Measurements from ENCODE around the gene USP47. TPM values are rescaled to one million over a fixed set of nuclear protein-coding genes. Genes with fewer than 3 reads are reported as not detected.
A peak's percentile ranks its signal among the peaks of the same experiment; 100 is the strongest.

The USP47 gene
- total RNA-seq, 1 donor from 2014 or later: 107 TPM

DNA sequence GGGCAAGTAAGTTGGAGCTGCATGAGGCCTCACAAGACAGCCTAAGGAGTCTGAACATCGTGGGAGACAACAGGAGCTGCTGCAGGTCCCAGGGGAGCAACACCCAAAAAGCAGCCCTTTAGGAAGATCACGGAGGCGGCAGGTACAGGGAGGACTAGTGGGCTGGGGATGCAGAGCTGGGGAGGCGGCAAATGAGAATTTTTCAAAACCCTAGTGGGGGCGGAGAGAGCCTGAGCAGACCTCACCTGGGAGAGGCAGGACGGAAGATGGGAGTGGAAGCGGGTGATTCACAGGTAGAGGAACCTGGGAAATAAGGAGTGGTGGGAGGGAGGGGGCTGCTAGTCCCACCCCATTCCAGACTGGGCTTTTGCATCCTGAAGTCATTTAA lies 124.6 kb downstream of the USP47 start:
- no peak for DNase-seq (ENCODE audit: low read depth)

DNA sequence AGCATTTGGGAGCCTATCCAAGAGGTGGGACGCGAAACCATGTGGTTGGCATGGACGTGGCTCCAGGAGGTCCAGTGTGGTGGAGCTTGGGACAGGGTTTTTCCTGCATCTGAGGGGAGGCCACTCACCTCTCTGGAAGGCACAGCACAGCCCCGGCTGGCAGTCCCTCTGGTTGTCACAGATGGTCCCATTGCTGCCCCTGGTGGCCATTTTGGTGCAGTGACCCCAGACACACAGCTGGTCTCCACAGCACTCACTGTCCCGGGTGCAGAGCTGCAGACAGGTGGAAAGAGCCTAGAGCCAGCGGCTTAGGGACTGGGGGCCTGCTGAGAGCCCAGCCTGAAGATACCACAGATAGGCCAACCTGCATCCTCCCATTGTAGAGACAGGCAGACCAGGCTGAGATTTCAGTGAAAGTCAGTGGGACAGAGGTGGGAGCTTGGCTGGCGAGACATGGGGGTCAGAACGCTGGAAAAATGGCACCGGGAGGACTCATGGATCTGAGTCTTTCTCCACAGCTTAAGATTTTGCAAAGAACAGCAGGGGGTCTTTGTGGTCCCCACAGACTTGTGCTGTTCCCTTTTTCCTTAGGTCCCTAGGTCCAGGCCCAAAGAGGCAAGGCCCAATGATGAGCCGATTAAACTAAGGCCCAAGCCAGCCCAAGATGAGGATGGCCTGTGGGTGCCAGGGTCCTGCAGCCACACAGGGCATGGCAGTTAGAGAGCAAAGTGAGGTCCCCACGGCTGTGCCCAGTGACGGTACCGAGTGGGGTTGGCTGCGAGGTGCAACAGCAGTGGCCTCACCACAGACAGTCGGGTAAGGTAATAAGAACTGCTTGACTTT lies 125.3 kb downstream of the USP47 start:
- DNase-seq (ENCODE audit: low read depth): no peak

DNA sequence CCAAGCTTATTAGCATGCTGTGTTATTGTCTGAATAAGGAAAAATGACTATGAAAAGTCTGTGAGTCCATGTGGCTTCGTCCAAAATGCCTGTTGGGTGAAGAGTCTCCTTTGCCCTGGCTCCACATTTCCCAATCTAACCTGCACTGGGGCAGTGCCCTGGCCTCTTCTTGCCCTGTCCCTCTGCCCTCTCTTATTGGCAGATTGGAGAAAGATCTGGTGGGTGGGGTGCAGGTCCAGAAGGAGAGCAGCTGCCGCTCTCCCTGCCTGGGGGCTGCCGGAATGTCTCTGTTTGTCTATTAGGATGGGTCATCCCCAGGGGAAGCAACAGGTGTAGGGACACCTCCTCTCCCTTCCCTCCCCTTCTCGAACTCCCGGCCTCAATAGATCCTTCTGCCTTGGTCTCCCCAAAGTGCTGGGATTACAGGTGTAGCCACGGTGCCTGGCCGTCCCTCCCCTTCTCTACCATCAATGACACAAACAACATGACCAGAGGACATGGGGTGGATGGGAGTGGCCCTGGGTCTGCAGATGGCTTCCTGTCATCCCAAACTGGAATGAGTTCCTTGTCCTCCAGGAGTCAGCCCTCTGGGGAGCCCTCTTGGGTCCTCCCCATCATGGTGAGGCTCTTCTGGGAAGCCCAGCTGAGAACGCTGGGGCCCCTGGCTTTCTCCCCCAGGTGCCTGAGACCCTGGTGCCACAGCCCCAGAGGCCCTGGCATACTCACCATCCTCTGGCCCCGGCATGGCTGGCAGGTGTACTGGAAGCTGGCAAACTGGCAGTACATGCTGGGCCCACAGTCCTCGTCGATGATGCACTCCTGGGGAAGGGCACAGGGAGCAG lies 126.1 kb downstream of the USP47 start:
- no peak for DNase-seq (ENCODE audit: low read depth)

DNA sequence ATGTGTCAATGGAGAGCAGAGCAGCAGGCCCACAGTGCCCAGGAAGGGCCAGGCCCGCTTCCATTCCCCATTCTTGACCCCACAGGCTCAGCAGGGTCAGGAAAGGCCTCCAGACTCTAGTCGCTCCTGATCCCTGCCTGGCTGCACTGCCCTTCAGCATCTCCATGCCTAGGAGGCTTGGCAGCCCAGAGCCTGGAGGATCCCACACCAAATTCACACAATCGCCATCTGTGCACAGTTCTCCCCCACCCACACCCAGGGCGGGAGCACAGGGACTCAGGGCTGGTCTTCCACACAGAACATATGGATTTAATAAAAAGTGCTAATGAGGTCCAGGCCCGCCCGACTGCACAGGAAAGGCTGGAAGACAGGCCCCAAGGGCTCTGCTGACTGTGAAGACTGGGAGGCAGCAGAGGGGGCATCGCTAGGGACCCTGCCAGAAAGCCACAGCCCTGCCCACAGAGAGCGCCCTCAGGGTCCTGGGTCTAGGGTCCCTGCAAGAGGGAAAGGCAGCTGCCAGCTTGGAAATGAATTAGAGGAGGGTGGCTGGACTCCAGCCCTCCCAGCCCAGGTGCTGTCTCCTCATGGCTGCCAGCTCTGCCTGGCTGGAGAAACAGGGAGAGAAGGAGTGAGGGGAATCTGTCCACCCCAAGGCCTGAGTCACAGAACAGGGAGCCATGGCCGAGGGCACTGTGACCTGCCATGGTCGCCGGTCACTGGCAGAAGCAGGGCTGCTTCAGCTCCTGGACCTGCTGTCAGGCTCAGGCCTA lies 126.9 kb downstream of the USP47 start:
- no peak for DNase-seq (ENCODE audit: low read depth)

DNA sequence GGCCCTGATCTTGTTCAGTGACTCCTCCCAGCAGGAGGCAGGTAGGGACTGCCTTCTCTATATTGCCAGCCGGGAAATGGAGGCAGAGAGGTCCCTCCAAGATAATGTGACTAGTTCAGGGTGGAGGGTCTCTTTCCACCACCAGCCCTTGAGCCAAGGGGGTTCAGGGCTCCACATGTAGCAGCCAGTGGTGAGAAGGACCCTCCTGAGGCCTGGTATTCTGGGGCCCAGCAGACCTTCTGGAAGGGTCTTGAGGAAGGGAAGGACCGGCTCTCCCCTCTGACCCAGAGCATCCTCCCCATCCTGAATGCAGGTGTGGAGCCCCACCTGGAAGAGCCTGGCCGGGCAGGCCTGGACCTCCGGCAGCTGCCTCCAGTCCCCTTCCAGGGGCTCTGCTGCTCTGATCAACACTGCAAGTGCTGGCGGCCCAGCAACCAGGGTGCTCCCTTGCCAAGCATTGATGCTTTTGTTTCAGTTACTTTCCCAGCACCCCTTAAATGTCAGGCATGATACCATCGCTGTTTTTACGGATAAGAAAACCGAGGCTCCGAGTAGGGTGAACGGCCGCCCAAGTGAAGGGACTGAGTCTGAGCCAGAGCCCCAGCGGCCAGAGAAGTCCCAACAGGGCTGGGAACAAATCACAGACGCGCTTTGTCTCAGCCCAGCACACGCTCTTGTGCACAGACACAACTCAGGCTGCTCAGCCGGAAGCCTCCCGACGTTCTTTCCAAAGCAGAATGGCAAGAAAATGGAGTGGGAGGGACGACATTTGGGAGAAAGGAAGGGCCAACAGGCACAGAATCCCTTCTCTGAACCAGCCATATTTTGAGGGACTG lies 127.8 kb downstream of the USP47 start:
- no peak for DNase-seq (ENCODE audit: low read depth)

DNA sequence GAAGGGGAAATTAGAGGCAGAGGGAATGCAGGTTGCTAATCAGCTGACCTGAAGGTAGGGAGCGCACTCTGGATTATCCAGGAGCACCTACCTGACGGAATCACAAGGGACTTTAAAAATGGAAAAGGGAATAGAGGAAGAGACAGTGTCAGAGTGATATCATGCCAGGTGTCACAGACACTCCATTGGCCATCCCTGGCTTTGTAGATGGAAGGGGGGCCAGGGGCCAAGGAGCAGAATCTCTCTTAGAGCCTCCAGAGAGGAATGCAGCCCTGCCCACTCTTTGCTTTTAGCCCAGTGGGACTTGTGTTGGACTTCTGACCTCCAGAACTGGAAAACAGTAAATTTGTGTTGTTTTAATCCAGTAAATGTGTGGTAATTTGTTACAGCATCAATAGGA lies 128.8 kb downstream of the USP47 start:
- no peak for DNase-seq (ENCODE audit: low read depth)

DNA sequence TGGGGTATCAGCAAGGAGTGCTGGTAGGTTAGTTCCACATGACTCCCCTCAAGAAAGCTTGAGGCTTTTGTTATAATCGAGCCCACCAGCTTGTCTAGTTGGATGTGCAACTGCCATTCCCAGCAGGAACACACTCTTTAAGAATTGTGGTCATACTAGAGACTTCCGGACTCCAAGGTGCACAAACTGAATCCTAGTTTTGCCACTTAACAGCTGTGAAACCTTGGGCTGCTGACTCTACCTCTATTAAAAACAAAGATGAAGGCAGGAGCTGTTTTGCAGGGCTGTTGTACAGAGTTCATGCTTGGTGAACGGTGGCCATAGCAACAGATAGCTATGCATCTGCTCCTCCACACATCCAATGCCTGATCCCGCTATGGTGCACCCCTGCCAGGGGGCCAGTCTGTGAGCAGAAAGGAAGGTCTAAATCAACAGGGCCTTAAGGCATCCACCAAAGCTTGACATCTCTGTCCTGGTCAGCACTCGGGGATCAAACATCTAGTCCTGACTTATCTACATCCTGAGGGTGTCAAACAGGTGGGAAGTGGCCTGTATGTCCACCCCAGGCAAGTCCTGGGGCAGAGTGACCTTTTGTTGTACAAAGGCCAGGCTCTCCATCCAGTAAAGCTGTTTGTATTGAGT lies 130.3 kb downstream of the USP47 start:
- DNase-seq (ENCODE audit: low read depth): no peak

DNA sequence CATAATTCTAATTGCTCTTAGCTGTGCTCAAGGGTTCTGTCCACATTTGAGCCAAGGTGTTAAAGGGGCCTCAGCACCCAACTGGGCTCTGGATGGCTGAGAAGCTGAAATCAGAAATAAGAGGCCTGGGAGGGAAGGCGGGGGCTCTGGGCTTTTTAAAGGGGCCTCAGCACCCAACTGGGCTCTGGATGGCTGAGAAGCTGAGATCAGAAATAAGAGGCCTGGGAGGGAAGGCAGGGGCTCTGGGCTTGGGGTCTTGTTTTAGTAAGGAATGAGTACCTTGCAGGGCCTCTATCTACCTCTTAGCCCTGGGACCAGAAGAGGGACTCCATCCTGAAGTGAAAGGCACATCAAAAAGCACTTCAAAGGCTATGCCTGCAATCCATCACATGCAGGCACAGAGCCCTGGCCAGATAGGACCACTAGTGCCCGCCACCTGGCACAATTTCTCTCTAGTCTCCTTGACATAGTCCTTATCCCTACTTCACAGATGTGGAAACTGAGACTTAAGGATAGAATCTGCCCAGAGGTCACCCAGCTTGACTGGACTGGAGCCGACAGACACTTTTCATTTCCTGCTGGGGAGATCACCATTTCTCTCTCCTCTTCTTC lies 131.1 kb downstream of the USP47 start:
- no peak for DNase-seq (ENCODE audit: low read depth)

DNA sequence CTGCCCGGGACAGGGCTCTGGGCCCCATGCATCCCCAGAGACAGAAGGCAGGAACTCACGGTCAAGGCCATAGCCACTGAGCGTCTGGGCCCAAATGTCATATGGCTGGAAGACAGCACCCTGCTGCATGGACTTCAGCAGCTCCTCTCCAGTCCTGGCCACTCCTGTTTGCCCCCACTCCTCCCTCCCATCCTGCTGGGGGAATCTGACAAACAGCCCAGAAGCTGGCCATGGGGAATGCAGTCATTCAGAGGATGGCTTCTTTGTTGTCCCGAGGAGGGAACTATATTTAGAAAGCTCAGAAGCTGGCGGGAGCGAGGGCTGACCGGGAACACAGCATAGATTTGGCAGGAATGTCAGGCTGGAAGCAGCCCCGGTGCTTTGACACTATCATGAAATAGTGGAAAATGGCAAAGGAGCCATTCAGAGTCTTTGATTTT lies 131.6 kb downstream of the USP47 start:
- DNase-seq (ENCODE audit: low read depth): no peak

DNA sequence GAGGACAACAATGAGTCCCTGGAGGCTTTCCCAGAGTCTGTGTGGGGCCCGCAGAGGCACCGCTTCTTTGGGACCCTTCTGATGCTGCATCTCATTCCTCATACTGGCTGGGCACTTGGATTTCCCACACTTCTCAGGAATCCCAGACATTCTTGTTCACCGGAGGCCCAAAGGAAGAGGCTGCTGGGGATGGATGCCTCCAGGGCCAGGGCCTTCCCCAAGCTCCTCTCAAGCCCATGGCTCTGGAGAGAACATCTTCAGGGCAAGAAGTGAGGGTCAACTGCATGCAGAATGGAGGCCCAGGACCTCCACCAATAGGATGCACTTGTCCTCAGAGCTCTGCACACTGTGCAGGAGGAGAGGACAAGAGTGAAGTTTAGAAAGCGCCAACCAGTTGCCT lies 132.1 kb downstream of the USP47 start:
- no peak for DNase-seq (ENCODE audit: low read depth)

DNA sequence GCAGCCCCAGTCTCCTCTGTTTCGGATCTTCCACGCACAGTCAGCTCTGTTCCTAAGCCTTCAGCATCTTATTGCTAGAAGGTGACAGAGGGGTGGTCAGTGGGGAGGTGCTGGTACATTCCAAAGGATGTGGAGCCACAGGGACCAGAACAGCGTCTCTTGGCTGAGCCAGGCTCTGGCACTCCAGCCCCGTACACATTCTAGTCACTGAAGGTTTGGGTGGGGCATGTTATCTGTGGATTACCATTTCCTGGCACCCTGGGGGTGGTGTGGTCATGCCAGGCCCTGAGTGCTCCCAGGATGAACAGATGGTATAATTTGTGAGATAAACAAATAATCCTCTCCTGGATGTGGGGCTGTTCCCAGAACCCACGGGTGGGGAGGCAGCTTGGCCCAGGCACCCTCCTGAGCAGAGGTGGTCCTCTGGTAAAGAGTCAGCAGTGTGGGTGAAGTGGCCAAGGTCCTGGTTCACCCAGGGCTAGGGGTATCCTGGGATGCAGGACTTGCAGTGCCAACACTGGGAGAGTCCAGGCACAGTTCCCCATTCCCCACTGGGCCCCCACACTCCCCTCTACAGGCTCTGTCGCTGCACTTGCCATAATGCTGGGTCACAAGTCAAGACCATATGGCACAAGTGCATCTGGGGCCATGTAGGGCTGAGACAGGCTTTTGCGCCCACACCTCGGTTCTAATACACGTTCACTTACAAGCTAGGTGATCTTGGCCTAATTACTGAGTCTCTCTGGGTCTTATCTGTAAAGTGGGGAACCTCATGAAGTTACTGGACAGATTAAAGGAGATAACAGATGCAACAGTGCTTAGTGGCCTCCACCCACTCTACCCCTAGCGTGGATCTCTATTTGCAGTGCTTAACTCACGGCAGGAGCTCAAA lies 133.7 kb downstream of the USP47 start:
- no peak for DNase-seq (ENCODE audit: low read depth)

DNA sequence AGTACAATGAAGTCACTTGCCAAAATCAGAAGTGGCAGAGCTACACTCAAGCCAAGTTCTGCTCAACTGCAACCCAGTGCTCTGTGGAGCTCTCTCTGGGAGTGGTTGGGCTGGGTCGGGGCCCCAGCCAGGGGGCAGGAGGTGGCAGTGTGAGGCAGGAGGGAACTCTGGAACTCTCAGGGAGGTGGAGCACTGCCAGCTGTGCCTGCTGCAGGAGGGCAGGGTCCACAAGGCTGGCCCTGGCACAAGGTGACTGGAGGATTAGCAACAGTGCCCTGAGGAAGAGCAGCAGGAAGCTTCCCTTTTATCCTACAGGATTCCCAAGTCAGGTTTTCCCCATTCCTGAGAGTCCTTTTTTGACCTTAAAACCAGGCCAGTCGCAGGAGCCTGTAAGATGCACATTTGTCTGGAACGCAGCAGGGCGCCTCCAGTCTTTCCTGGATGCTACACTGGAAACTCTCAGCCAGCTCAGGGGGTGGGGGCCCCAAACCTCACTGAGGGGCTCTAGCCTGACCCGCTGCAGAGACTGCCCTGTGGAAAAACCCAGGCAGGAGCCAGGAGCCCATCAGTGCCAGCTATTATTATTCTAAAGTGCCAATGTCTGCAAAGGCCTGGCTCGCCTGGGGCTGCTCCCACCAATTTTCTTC lies 134.8 kb downstream of the USP47 start:
- no peak for DNase-seq (ENCODE audit: low read depth)

DNA sequence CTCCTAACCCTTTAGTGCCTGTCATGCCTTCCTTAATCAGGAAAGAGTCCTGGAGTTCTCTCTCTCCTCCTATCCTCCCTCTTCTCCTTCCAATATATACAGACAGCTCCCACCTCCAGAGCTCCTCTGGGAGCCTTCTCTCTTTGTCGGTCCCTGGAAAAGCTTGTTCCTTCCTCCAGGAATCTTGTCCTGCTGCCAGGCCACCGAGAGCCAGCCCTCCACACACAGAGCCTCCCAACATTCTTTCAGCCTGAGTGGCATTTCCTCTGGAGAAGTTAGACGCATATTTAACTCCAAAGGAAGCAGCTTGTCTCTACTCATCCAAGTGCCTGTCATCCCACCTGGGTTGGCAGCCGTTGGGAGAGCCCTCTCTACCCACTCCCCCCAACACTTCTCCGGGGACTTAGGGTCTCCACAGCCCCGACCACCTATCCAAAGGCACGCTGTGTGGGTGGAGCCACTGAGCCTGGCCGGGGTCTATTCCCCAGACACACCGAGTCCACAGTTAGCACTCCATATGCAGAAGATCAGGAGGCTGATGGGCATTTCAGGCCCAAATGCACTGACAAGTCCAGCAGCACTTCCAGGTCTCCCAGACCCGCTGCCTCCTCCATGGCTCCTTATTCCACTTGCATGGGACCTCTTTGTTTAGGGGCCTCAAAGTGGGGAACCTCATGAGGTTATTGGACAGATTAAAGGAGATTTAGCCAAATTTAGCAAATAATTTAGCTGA lies 135.6 kb downstream of the USP47 start:
- DNase-seq (ENCODE audit: low read depth): peak; percentile 88

DNA sequence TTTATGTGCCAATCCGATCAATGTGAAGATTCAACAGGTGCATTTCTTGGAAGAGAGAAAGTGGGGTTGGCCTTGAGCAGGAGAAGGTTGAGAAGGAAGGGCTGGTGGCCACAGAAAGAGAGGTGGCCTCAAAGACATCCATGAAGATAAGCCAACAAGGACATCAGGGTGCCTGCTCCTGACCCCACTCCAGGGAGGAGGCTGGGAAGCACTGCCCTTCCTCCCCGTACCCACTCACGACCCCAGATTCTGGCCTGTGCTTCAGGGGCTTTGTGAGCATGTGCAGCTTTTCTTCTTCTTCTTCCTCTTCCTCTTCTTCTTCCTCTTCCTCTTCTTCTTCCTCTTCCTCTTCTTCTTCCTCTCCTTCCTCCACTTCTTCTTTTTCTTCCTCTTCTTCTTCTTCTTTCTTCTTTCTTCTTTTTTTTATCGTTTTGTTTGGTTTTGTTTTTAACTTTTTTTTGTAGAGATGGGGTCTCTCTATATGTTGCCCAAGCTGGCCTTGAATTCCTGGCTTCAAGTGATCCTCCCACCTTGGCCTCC lies 136.4 kb downstream of the USP47 start:
- DNase-seq (ENCODE audit: low read depth): no peak

DNA sequence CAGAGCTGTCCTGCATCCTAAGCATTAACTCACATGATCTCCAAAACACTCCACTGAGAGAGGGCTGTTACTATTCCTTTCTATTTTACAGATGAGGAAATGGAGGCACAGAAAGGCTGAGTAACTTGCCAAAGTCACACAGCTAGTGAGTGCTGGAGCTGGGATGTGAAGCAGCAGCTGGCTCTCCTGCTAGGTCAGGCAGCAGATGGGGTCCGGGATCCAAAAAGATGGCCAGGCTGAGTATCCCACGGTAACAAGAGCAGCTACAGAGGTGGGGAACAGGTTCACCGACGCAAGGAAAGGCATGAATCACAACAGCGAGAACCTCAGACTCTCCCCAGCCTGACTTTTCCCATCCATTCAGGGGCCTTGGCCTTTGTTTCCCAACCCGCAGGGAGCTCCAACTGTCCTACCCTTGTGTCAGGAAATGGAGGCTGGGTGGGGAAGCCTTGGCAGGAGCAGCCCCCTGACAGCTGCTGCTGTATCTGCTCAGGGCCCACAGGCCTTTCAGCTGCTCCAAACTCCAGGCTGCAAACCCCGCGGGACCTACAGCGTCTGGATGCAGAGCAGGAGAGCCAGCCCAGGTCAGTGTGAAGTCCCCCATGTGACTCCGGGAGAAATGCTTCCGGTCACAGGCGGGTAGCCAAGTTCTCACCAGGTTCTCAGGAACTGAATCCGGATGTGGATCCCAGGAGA lies 137.2 kb downstream of the USP47 start:
- peak; percentile 42 for DNase-seq (ENCODE audit: low read depth)

DNA sequence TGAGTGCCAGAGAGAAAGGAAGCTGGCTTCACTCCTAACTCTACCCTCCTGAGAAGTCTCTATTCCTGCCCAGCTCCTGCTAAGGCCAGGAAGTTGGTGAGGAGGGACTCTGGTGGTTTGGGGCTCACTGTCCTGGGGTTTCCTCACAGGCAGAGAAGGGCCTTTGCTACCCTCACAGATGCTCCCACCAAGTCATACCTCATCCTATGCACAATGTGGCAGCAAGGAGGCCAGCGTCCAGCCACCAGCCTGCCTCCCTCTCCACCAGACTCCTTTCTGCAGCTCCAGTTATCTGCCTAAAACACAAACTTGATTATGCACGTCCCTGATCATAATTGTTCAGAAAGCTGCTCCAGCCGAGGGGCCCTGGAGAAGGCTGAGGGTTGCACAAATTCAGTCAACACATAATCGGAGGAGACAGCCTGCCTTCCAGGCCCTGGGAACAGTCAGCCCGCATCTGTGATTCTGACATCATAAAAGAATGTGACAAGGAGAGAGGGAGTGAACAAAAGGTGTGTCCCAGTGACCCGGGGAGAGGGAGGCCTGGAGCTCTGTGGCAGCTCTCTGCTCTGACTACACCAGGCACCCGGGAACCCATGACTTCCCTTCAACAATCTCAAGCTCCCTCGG lies 137.8 kb downstream of the USP47 start:
- peak; percentile 71 for DNase-seq (ENCODE audit: low read depth)

DNA sequence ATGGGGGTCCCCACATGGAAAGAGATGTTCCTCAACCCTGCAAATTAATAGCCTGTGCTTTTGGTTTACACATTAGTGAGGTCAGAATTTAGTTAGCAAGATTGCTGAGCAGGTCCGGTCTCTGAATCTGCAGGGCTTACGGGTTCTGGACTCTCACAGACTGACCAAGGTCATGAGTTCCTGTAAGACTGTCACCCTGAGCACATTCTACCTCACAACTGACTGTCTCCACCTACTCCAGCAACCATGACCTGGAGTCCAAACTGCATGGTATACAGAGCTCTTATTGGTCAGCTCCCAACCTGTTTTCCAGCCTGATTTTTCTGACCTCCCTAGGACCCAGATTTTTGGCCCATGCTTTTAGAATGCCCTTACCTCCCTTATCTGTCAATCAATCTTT lies 138.4 kb downstream of the USP47 start:
- DNase-seq (ENCODE audit: low read depth): no peak
